GM15510 (cell line): ENCODE measurements around the gene PAK5.

Experiments used
- POLR2A ChIP-seq: IDR thresholded peaks from 3 replicates; pipeline ENCODE4 v1.6.1; 2011; ENCODE audit warnings: borderline replicate concordance; ENCODE audit not compliant: insufficient read length; ENCODE audit errors: extremely low read depth

The PAK5 gene

GRCh38 chr20:9572670-9573069 lies 266.2 kb downstream of the PAK5 start:
- no peak for TF ChIP-seq POLR2A

- TF ChIP-seq POLR2A = no peak
Measured at GRCh38 chr20:9571783-9572182, 267.1 kb downstream of the PAK5 start.

GRCh38 chr20:9570612-9571011 lies 268.3 kb downstream of the PAK5 start:
- no peak for TF ChIP-seq POLR2A

- TF ChIP-seq POLR2A = no peak
Measured at GRCh38 chr20:9566977-9567376, 271.9 kb downstream of the PAK5 start.

- no peak for TF ChIP-seq POLR2A
Measured at GRCh38 chr20:9565910-9566550, 272.8 kb downstream of the PAK5 start.

GRCh38 chr20:9557411-9557810 lies 281.5 kb downstream of the PAK5 start:
- TF ChIP-seq POLR2A = no peak

- no peak for TF ChIP-seq POLR2A
Measured at GRCh38 chr20:9555781-9556180, 283.1 kb downstream of the PAK5 start.

GRCh38 chr20:9551808-9552550 lies 286.9 kb downstream of the PAK5 start:
- TF ChIP-seq POLR2A = no peak

- no peak for TF ChIP-seq POLR2A
Measured at GRCh38 chr20:9550871-9551270, 288.0 kb downstream of the PAK5 start.

GRCh38 chr20:9550283-9550682 lies 288.6 kb downstream of the PAK5 start:
- TF ChIP-seq POLR2A = no peak

- TF ChIP-seq POLR2A = no peak
Measured at GRCh38 chr20:9543214-9543613, 295.7 kb downstream of the PAK5 start.

GRCh38 chr20:9535449-9535848 lies 303.4 kb downstream of the PAK5 start:
- no peak for TF ChIP-seq POLR2A

GRCh38 chr20:9534025-9534424 lies 304.9 kb downstream of the PAK5 start:
- no peak for TF ChIP-seq POLR2A

GRCh38 chr20:9532069-9532838 lies 306.6 kb downstream of the PAK5 start:
- no peak for TF ChIP-seq POLR2A

GRCh38 chr20:9531581-9531980 lies 307.3 kb downstream of the PAK5 start:
- TF ChIP-seq POLR2A = no peak

GRCh38 chr20:9523636-9524035 lies 315.2 kb downstream of the PAK5 start:
- TF ChIP-seq POLR2A = no peak

GRCh38 chr20:9520086-9520485 lies 318.8 kb downstream of the PAK5 start:
- TF ChIP-seq POLR2A = no peak
